ENCODE results near the gene PHC1. TPM values are rescaled to one million over a fixed set of nuclear protein-coding genes. Genes with fewer than 3 reads are reported as not detected.

PHC1 gene
- total RNA-seq, 3 donors from 2014 or later: 39.2 to 45.9 (median 40.5) TPM

GRCh38 chr12:8951744-8952143 is 37.4 kb downstream of the PHC1 start:
- no peak overlapping the region for H3K4me3 ChIP-seq
- H3K4me1 ChIP-seq: peaks cover 0 to 4% of the 10 kb centered on the region in 2 donors
- TF ChIP-seq CTCF (IDR thresholded peaks at IDR 0.05) (no peak), POLR2A (IDR thresholded peaks at IDR 0.05) (no peak), POLR2AphosphoS5 (IDR thresholded peaks at IDR 0.05) (no peak)
- H3K27ac ChIP-seq: no peak overlapping the region
- H3K9me3 ChIP-seq: no peaks in the 10 kb centered on the region
- H3K27me3 ChIP-seq: no peaks in the 10 kb centered on the region
- H3K36me3 ChIP-seq: no peaks in the 10 kb centered on the region
- intact Hi-C loops (cut with DNase I; ENCODE audit: low total_unique reads): no loop called here
- no peak for DNase-seq (ENCODE audit: low spot score in 2 of 2)

- H3K9me3 ChIP-seq: no peaks in the 10 kb centered on the region
- no peak overlapping the region for H3K4me3 ChIP-seq
- H3K4me1 ChIP-seq: no peaks in the 10 kb centered on the region
- DNase-seq (ENCODE audit: low spot score in 2 of 2): no peak
- TF ChIP-seq CTCF (IDR thresholded peaks at IDR 0.05): no peak
- no peak for TF ChIP-seq POLR2A (IDR thresholded peaks at IDR 0.05)
- TF ChIP-seq POLR2AphosphoS5 (IDR thresholded peaks at IDR 0.05): no peak
- intact Hi-C loops (cut with DNase I; ENCODE audit: low total_unique reads): no loop called here
- H3K36me3 ChIP-seq: no peaks in the 10 kb centered on the region
- no peaks in the 10 kb centered on the region for H3K27me3 ChIP-seq
- H3K27ac ChIP-seq: no peak overlapping the region
Observed at GRCh38 chr12:8953773-8954402, 39.6 kb downstream of the PHC1 start.

- H3K4me1 ChIP-seq: no peaks in the 10 kb centered on the region
- no peak overlapping the region for H3K27ac ChIP-seq
- H3K36me3 ChIP-seq: no peaks in the 10 kb centered on the region
- H3K4me3 ChIP-seq: no peak overlapping the region
- intact Hi-C loops (cut with DNase I; ENCODE audit: low total_unique reads): no loop called here
- TF ChIP-seq POLR2A (IDR thresholded peaks at IDR 0.05) (no peak), POLR2AphosphoS5 (IDR thresholded peaks at IDR 0.05) (no peak), CTCF (IDR thresholded peaks at IDR 0.05) (no peak)
- no peak for DNase-seq (ENCODE audit: low spot score in 2 of 2)
- H3K9me3 ChIP-seq: no peaks in the 10 kb centered on the region
- no peaks in the 10 kb centered on the region for H3K27me3 ChIP-seq
Observed at GRCh38 chr12:8956073-8956472, 41.8 kb downstream of the PHC1 start.

- Histone ChIP-seq H3K27me3 (no peaks in the 10 kb centered on the region), H3K4me3 (no peak overlapping the region), H3K4me1 (no peaks in the 10 kb centered on the region), H3K9me3 (no peaks in the 10 kb centered on the region), H3K27ac (no peak overlapping the region), H3K36me3 (no peaks in the 10 kb centered on the region)
- DNase-seq (ENCODE audit: low spot score in 2 of 2): no peak
- no peak for TF ChIP-seq POLR2A (IDR thresholded peaks at IDR 0.05)
- TF ChIP-seq CTCF (IDR thresholded peaks at IDR 0.05): no peak
- TF ChIP-seq POLR2AphosphoS5 (IDR thresholded peaks at IDR 0.05): no peak
- intact Hi-C loops (cut with DNase I; ENCODE audit: low total_unique reads): no loop called here
Observed at GRCh38 chr12:8956772-8957171, 42.5 kb downstream of the PHC1 start.

GRCh38 chr12:8957561-8957960 is 43.3 kb downstream of the PHC1 start:
- Histone ChIP-seq H3K36me3 (no peaks in the 10 kb centered on the region), H3K27ac (no peak overlapping the region), H3K9me3 (no peaks in the 10 kb centered on the region), H3K4me3 (no peak overlapping the region), H3K4me1 (no peaks in the 10 kb centered on the region), H3K27me3 (no peaks in the 10 kb centered on the region)
- TF ChIP-seq CTCF (IDR thresholded peaks at IDR 0.05) (no peak), POLR2AphosphoS5 (IDR thresholded peaks at IDR 0.05) (no peak), POLR2A (IDR thresholded peaks at IDR 0.05) (no peak)
- intact Hi-C loops (cut with DNase I; ENCODE audit: low total_unique reads): no loop called here
- no peak for DNase-seq (ENCODE audit: low spot score in 2 of 2)
